Neuronal stem cell (in vitro differentiated cells): ENCODE data around the gene C18orf63.

ENCODE experiments used
- DNase-seq: peaks from one replicate; pipeline ENCODE4 v3.0.0-alpha.2; 2013; ENCODE audit warnings: low spot score
- H2AFZ ChIP-seq: one replicate; pipeline ENCODE4 v1.6.1; 2013; ENCODE audit warnings: mild to moderate bottlenecking, low read length, inconsistent platforms
- H2AK5ac ChIP-seq: 2 replicates; pipeline ENCODE4 v1.6.1; 2013; ENCODE audit warnings: low read depth, mild to moderate bottlenecking, inconsistent platforms, low read length, moderate library complexity, mixed read lengths
- H2BK120ac ChIP-seq: 2 replicates; pipeline ENCODE4 v1.6.1; 2013; ENCODE audit warnings: low read depth, mild to moderate bottlenecking, inconsistent platforms, low read length, moderate library complexity, mixed read lengths
- H2BK12ac ChIP-seq: one replicate; pipeline ENCODE4 v1.6.1; 2013; ENCODE audit warnings: low read length, inconsistent platforms
- H2BK15ac ChIP-seq: 2 replicates; pipeline ENCODE4 v1.6.1; 2013; ENCODE audit warnings: mild to moderate bottlenecking, low read length, inconsistent platforms, mixed read lengths
- H2BK5ac ChIP-seq: one replicate; pipeline ENCODE4 v1.6.1; 2013; ENCODE audit warnings: inconsistent platforms, mild to moderate bottlenecking, low read length, moderate library complexity
- H3K14ac ChIP-seq: one replicate; pipeline ENCODE4 v1.6.1; 2013; ENCODE audit warnings: low read length, inconsistent platforms
- H3K18ac ChIP-seq: 2 replicates; pipeline ENCODE4 v1.6.1; 2013; ENCODE audit warnings: low read length, inconsistent platforms
- H3K23ac ChIP-seq: 2 replicates; pipeline ENCODE4 v1.6.1; 2013; ENCODE audit warnings: low read depth, mild to moderate bottlenecking, mixed read lengths, low read length, inconsistent platforms; ENCODE audit not compliant: poor library complexity
- H3K27ac ChIP-seq: replicated peaks from 3 replicates; pipeline ENCODE4 v1.5.1; 2013; ENCODE audit warnings: low read length, inconsistent platforms
- H3K27me3 ChIP-seq, 3 experiments: 2 replicates each; pipeline ENCODE4 v1.6.1; 2013; ENCODE audit warnings: low read length in 3 of 3, mild to moderate bottlenecking in 2 of 3, inconsistent platforms in 1 of 3, low read depth in 1 of 3, mixed read lengths in 1 of 3, moderate library complexity in 1 of 3; ENCODE audit not compliant: control insufficient read depth in 3 of 3, insufficient read depth in 3 of 3
- H3K36me3 ChIP-seq, 2 donors: replicated peaks in 1 of 2; 2 replicates each; pipeline ENCODE4 v1.6.1; 2013; ENCODE audit warnings: low read length in 2 of 2; ENCODE audit not compliant: control insufficient read depth in 2 of 2, insufficient read depth in 2 of 2
- H3K4ac ChIP-seq: 2 replicates; pipeline ENCODE4 v1.6.1; 2013; ENCODE audit warnings: inconsistent platforms, mild to moderate bottlenecking, low read length, moderate library complexity
- H3K4me1 ChIP-seq, 2 donors: 1 replicate in 1 of 2; 2 replicates in 1 of 2; pipeline ENCODE4 v1.6.1; 2013; ENCODE audit warnings: low read length in 2 of 2, low read depth in 1 of 2; ENCODE audit not compliant: control insufficient read depth in 2 of 2, insufficient read depth in 1 of 2
- H3K4me2 ChIP-seq: one replicate; pipeline ENCODE4 v1.6.1; 2013; ENCODE audit warnings: mild to moderate bottlenecking, low read length, inconsistent platforms; ENCODE audit not compliant: insufficient read depth, poor library complexity, severe bottlenecking
- H3K4me3 ChIP-seq, 2 donors: 2 replicates each; pipeline ENCODE4 v1.5.1; 2013; ENCODE audit warnings: low read length in 2 of 2, mild to moderate bottlenecking in 2 of 2, inconsistent platforms in 1 of 2, moderate library complexity in 1 of 2
- H3K79me1 ChIP-seq: one replicate; pipeline ENCODE4 v1.6.1; 2013; ENCODE audit warnings: low read depth, mild to moderate bottlenecking, inconsistent platforms, low read length, moderate library complexity
- H3K9ac ChIP-seq: one replicate; pipeline ENCODE4 v1.6.1; 2013; ENCODE audit warnings: mild to moderate bottlenecking, low read depth, low read length, inconsistent platforms; ENCODE audit not compliant: poor library complexity
- H3K9me3 ChIP-seq, 2 donors: replicated peaks in 1 of 2; 2 replicates each; pipeline versions ENCODE3 to v1.6.1; 2013; ENCODE audit warnings: low read length in 2 of 2, mild to moderate bottlenecking in 2 of 2, inconsistent platforms in 1 of 2, low read depth in 1 of 2, mixed read lengths in 1 of 2, moderate library complexity in 1 of 2; ENCODE audit not compliant: control insufficient read depth in 2 of 2, insufficient read depth in 1 of 2
- H4K8ac ChIP-seq: one replicate; pipeline ENCODE4 v1.6.1; 2013; ENCODE audit warnings: low read depth, mild to moderate bottlenecking, inconsistent platforms, low read length, moderate library complexity
- H4K91ac ChIP-seq: one replicate; pipeline ENCODE4 v1.6.1; 2013; ENCODE audit warnings: low read length, low read depth, mild to moderate bottlenecking, inconsistent platforms; ENCODE audit not compliant: poor library complexity
- WGBS, 2 donors: extraction: QIAGEN DNeasy Blood & Tissue Kit; methylation state at CpG; one replicate each; pipeline ENCODE4 v1.1.7; 2013; ENCODE audit warnings: missing lambda C conversion rate in 2 of 2, mixed read lengths in 1 of 2; ENCODE audit not compliant: insufficient read length in 2 of 2, insufficient replicate concordance in 1 of 2; ENCODE audit errors: extremely low coverage in 2 of 2; 5-methylcytosine and 5-hydroxymethylcytosine counted together

Gene C18orf63

DNA sequence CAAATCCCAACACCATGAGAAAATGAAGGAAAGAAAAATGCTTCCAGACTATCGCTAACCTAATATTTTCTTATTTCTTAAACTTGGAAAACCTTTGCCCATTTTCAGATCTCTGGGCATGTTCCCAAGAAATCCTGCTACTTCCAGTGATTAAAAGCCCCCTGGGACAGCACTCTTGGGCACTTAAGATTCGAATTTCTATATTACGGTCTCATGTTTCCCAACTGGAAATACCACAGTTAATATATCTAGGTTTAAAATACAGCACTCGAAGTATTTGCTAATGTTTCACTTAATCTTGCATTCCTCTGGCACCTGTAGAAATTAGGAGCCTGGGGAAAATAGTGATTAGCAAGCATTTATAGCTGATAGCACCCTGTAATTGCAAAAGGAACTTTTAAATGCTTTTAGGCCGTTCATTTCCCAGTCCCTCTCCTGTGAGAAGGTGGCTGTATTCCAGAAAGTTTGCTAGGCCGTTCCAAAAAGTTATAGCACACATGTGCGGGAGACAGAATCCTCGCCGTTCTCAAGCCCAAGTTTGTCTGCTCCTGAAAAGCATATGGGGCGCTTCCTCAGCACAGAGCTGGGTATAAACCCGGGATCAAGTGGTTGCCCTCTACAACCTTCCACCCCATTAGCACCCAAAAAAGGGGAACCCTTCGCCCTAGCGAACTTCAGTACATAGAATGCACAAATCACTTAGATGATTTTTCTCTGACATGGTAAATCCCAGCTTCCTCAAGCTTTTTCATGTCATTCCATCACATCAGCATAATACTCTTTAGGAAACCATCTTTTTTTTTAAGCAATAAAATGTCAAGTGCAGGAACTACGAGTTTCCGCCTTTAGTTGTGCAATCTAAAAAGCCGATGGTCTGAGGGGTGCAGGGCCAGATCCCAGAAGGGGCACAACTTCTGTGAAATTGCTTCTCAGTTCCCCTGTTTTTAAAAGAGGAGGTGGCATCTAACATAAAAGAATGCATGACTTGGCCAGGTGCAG lies 80.8 kb downstream of the C18orf63 start:
- Histone ChIP-seq H2BK15ac (no peak overlapping the region), H3K27ac (no peak overlapping the region), H2AFZ (no peak overlapping the region), H2BK5ac (no peak overlapping the region), H3K4me2 (no peak overlapping the region), H3K79me1 (no peaks in the 10 kb centered on the region), H2BK12ac (no peak overlapping the region), H4K8ac (no peak overlapping the region), H3K9ac (no peak overlapping the region), H3K4ac (no peak overlapping the region), H3K23ac (no peak overlapping the region), H3K4me3 (no peak overlapping the region), H4K91ac (no peak overlapping the region), H3K36me3 (no peaks in the 10 kb centered on the region), H3K27me3 (peaks cover 0 to 28% (median 0%) of the 10 kb centered on the region in 3 experiments), H3K18ac (no peak overlapping the region), H3K14ac (no peak overlapping the region), H2AK5ac (no peak overlapping the region), H2BK120ac (no peak overlapping the region), H3K4me1 (no peaks in the 10 kb centered on the region), H3K9me3 (no peaks in the 10 kb centered on the region)
- DNase-seq = no peak
- no CpG with 5 or more reads among the region's 16 CpGs for WGBS, 2 donors

DNA sequence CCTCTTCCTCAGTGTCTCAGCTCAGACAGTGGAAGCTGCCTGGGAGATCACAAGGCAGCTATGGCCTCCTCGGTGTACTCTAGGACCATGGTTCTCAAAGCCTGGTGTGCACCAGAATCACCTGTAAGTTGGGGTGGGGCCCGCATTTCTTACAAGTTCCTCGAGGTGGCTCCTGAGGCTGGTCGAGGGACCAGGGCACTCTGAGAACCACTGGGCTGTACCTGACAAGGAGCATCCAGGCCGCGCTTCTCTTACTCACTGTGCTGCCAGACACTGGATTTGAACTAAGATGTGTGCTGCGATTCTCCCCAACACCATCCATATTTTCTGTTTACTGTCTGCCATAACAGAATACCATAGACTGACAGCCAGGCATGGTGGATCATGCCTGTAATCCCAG lies 81.9 kb downstream of the C18orf63 start:
- Histone ChIP-seq H2AK5ac (no peak overlapping the region), H2BK12ac (no peak overlapping the region), H3K4me2 (no peak overlapping the region), H3K9ac (no peak overlapping the region), H3K9me3 (no peaks in the 10 kb centered on the region), H2BK5ac (no peak overlapping the region), H3K4me3 (no peak overlapping the region), H3K23ac (no peak overlapping the region), H2BK15ac (no peak overlapping the region), H3K14ac (no peak overlapping the region), H4K8ac (no peak overlapping the region), H3K4me1 (no peaks in the 10 kb centered on the region), H3K36me3 (no peaks in the 10 kb centered on the region), H3K27ac (no peak overlapping the region), H3K27me3 (peaks cover 0 to 28% (median 0%) of the 10 kb centered on the region in 3 experiments), H3K79me1 (no peaks in the 10 kb centered on the region), H3K4ac (no peak overlapping the region), H4K91ac (no peak overlapping the region), H3K18ac (no peak overlapping the region), H2BK120ac (no peak overlapping the region), H2AFZ (no peak overlapping the region)
- no CpG with 5 or more reads among the region's 7 CpGs for WGBS, 2 donors
- no peak for DNase-seq

DNA sequence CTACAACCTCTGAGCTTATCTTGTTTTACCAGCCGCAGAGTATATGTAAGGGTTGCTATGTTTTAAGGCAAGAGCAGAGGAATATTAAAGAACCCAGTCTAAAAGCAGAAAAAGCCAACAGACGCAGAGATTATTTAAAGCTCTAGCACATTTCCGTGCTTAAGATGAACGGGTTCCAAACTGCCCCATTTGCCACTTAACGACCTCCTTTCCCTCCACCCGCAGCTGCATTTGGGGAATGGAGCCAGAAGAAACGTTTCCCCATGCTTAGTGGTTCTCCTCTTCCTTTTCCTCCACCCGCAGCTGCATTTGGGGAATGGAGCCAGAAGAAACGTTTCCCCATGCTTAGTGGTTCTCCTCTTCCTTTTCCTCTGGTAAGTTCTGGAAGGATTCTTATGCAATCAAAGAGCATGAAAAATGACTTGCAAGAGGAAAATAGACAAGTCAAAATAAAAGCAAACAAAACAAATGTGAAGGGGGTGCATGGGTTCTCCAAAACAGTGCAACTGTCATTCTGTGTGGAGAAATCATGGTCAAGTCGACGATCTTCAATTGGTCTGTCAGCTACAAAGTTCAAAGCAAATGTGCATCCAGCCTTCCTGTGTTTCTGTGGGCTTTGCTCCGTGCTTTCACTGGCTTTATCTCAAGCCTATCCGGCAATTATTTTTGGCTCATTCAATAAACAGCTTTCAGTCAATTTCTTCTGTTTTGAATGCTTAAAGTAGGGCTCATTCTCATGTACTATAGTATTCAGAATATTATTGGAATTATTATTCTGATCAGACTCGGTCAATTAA lies 83.7 kb downstream of the C18orf63 start:
- Histone ChIP-seq H3K4me1 (no peaks in the 10 kb centered on the region), H2AK5ac (no peak overlapping the region), H3K36me3 (no peaks in the 10 kb centered on the region), H2BK120ac (no peak overlapping the region), H2BK15ac (no peak overlapping the region), H3K14ac (no peak overlapping the region), H3K4me3 (no peak overlapping the region), H3K27ac (no peak overlapping the region), H2BK5ac (no peak overlapping the region), H4K8ac (no peak overlapping the region), H3K9me3 (no peaks in the 10 kb centered on the region), H3K9ac (no peak overlapping the region), H3K79me1 (no peaks in the 10 kb centered on the region), H4K91ac (no peak overlapping the region), H3K27me3 (peaks cover 0 to 15% (median 0%) of the 10 kb centered on the region in 3 experiments), H3K4ac (no peak overlapping the region), H2BK12ac (no peak overlapping the region), H2AFZ (no peak overlapping the region), H3K18ac (no peak overlapping the region), H3K23ac (no peak overlapping the region), H3K4me2 (no peak overlapping the region)
- WGBS, 2 donors = no CpG with 5 or more reads among the region's 14 CpGs
- no peak for DNase-seq

DNA sequence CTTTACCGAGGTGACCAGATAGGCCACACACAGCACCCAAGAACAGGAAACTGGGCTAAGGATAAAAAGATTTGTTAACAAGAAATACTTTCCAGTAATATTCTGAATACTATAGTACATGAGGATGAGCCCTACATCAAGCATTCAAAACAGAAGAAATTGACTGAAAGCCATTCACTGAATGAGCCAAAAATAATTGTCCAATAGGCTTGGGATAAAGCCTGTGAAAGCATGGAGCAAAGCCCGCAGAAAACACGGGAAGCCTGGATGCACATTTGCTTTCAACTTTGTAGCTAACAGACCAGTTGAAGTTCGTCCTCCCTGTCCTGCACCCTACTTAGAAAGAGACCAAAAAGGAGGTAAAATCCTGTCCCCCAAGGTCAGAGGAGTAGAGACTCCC lies 85.2 kb downstream of the C18orf63 start:
- Histone ChIP-seq H2BK15ac (no peak overlapping the region), H3K27ac (no peak overlapping the region), H3K27me3 (peaks cover 0 to 13% (median 0%) of the 10 kb centered on the region in 3 experiments), H3K9me3 (no peaks in the 10 kb centered on the region), H3K18ac (no peak overlapping the region), H4K91ac (no peak overlapping the region), H3K4me3 (no peak overlapping the region), H3K23ac (no peak overlapping the region), H3K4me1 (no peaks in the 10 kb centered on the region), H3K14ac (no peak overlapping the region), H3K79me1 (no peaks in the 10 kb centered on the region), H3K36me3 (no peaks in the 10 kb centered on the region), H2AK5ac (no peak overlapping the region), H2BK120ac (no peak overlapping the region), H3K4ac (no peak overlapping the region), H4K8ac (no peak overlapping the region), H2BK12ac (no peak overlapping the region), H3K9ac (no peak overlapping the region), H2AFZ (no peak overlapping the region), H2BK5ac (no peak overlapping the region), H3K4me2 (no peak overlapping the region)
- no CpG with 5 or more reads among the region's 4 CpGs for WGBS, 2 donors
- no peak for DNase-seq
